HG03571 (cell line): ENCODE measurements around the gene RAI14.

Experiments
- ATAC-seq: cut with Tn5 transposase; IDR thresholded peaks from one replicate; pipeline ENCODE4 v1.9.1; 2021; ENCODE audit not compliant: unreplicated experiment

The RAI14 gene

GRCh38 chr5:34656001-34656699 is at the start of gene RAI14:
TSS of gene RAI14 (plus strand) at chr5:34656328. CDS start at chr5:34686920, 30,592 bp downstream.
- ATAC-seq: no peak

- no peak for ATAC-seq
Measured at GRCh38 chr5:34608368-34608767, 47.8 kb upstream of the RAI14 start.

GRCh38 chr5:34608859-34609648 is 47.1 kb upstream of the RAI14 start:
- no peak for ATAC-seq

- no peak for ATAC-seq
Measured at GRCh38 chr5:34609951-34610441, 46.1 kb upstream of the RAI14 start.

- no peak for ATAC-seq
Measured at GRCh38 chr5:34610546-34610945, 45.6 kb upstream of the RAI14 start.

GRCh38 chr5:34611464-34612415 is 44.4 kb upstream of the RAI14 start:
- no peak for ATAC-seq

GRCh38 chr5:34616651-34617050 is 39.5 kb upstream of the RAI14 start:
- ATAC-seq: no peak

GRCh38 chr5:34618371-34619065 is 37.6 kb upstream of the RAI14 start:
- no peak for ATAC-seq

GRCh38 chr5:34620185-34620584 is 35.9 kb upstream of the RAI14 start:
- ATAC-seq: no peak

- ATAC-seq: no peak
Measured at GRCh38 chr5:34621277-34622097, 34.6 kb upstream of the RAI14 start.

- no peak for ATAC-seq
Measured at GRCh38 chr5:34622098-34622400, 34.1 kb upstream of the RAI14 start.

- ATAC-seq: no peak
Measured at GRCh38 chr5:34624691-34625090, 31.4 kb upstream of the RAI14 start.

GRCh38 chr5:34625246-34625645 is 30.9 kb upstream of the RAI14 start:
- ATAC-seq: no peak

- ATAC-seq: no peak
Measured at GRCh38 chr5:34626036-34626435, 30.1 kb upstream of the RAI14 start.

- no peak for ATAC-seq
Measured at GRCh38 chr5:34626751-34627150, 29.4 kb upstream of the RAI14 start.

- ATAC-seq: no peak
Measured at GRCh38 chr5:34627794-34628193, 28.3 kb upstream of the RAI14 start.

- no peak for ATAC-seq
Measured at GRCh38 chr5:34628373-34628772, 27.8 kb upstream of the RAI14 start.

- ATAC-seq: no peak
Measured at GRCh38 chr5:34630596-34630995, 25.5 kb upstream of the RAI14 start.

GRCh38 chr5:34632807-34633422 is 23.2 kb upstream of the RAI14 start:
- ATAC-seq: no peak
